ENCODE measurements around the gene GDPD2.

The GDPD2 gene

DNA sequence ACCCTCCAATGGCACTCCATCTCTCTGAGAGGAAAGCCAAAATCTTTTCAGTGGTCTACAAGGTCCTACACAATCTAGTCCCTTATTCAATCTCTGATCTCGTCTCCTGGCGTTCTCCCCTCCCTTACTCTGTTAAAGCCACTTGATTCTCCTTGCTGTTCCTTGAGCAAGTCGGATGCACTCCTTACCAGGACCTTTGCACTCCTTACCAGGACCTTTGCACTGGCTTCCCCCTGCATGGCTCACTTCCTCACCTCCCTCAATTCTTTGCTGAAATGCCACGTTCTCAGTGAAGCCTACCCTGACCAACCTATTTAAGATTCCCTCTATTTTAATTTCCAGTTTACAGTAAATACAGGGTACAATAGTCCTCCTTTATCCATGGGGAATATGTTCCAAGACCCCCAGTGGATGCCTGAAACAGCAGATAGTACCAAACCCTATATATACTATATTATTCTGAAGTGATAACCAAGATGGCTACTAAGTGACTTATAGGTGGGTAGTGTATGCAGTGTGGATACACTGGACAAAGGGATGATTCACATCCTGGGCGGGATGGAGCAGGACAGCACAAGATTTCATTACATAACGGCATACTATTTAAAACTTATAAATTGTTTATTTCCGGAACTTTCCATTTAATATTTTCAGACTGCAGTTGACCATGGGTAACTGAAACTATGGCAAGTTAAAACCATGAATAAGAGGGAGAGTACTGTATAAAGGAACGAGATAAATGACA, 15.0 kb downstream of the GDPD2 start:
- DNase-seq (ENCODE audit: low spot score): no peak

DNA sequence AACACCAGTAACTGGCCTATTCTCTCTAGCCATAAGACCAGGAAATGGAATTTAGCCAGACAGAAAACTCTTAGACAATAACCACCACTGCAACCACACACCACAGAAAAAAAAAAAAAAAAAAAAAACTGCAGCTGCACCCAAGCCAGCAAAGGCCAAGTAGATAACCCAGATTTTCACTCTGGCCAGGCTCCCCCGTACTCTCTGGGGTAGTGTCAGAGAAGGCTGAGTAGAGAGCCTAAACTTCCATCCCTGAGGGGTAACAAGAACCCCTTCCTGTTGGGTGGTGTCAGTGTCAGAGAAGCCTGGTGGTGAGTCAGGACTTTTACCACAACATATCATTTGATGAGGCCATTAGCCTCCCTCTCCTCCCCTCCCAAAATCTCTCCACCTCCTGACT, 15.9 kb downstream of the GDPD2 start:
- DNase-seq (ENCODE audit: low spot score): no peak

DNA sequence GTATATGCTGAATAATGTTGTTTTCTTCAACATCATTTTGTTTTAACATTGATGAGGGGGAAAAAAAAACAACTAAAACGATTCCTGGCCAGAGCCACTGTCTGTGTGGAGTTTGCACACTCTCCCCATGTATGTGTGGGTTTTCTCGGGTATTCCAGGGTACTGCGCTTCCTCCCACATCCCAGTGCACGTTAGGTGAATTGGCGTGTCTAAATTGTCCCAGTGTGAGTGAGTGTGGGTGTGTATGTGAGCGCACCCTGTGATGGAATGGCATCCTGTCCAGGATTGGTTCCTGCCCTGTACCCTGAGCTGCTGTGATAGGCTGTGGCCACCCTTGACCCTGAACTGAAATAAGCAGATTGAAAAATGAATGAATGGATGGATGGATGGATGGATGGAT, 19.1 kb downstream of the GDPD2 start:
- no peak for DNase-seq (ENCODE audit: low spot score)

GRCh38 chrX:70444326-70444945, 21.3 kb downstream of the GDPD2 start, which contains the start of gene DLG3:
DLG3 (plus strand) TSS chrX:70444835; CDS start chrX:70445202, 367 bp downstream.
- DNase-seq (ENCODE audit: low spot score): peak; percentile 75

GRCh38 chrX:70444946-70445656, 22.0 kb downstream of the GDPD2 start:
- DNase-seq (ENCODE audit: low spot score): no peak

DNA sequence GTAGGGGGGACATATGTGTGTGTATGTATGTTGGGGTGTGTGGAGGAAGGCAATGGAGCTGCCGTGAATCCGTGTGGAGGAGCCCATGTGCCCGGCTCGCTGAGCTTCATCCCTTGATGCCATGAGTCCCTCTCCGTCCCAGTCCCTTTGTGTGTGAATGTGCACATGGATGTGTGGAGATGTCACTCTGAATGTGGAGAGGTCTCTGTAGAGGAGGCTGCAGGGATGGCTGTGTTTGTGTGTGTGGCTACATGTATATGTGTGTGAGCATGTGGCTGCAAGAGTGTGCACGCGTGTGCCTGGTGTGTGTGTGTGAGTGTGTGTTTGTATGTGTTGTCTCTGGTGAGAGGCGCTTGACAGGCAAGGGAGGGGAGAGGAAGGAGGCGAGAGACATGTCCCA, 22.8 kb downstream of the GDPD2 start:
- DNase-seq (ENCODE audit: low spot score): no peak

- DNase-seq (ENCODE audit: low spot score): no peak
Measured at GRCh38 chrX:70446380-70447350, 23.6 kb downstream of the GDPD2 start.

DNA sequence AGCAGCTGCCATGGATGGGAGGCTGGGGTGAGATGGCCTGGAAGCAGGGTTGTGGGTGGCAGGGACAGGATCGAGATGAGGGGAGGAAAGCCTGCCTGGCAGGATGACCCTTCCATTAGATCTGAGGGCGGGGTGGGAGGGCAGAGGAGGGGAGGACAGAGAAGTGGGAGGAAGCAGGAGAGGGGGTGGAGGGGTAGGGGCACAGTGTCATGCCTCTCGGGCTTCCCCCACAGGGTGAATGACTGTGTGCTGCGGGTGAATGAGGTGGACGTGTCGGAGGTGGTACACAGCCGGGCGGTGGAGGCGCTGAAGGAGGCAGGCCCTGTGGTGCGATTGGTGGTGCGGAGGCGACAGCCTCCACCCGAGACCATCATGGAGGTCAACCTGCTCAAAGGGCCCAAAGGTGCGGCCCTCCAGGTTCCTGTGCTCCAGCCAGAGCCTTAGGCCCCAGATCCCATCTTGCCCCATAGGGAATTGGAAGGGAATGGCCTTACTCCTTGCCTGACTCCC, 26.4 kb downstream of the GDPD2 start:
- no peak for DNase-seq (ENCODE audit: low spot score)

DNA sequence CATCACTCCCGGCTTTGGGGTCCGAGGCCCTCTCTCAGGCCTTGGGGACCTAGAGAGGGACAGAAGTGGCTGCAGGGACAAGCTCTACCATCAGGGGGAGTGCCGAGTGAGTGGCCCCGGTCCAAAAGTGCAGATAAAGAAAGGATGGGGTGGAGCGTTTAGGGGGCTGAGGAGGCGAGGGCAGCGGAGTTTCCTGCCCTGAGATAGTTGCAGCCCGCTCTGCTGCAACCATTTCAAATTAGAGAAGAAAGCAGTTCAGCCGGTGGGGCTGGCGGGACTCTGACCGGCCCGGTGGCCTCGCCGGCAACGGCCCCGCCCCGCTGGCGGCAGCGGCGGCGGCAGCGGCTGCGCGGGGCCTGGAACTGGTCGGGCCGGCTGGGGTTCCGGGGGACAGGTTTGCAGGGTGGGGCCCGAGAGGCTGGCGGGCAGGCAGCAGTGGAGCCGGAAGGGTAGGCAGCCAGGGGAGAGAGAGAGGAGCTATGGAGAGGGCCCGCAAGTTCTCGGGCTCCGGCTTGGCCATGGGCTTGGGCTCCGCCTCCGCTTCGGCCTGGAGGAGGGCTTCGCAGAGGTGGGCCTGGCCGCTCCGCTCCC, 29.1 kb downstream of the GDPD2 start:
- peak; percentile 79 for DNase-seq (ENCODE audit: low spot score)

DNA sequence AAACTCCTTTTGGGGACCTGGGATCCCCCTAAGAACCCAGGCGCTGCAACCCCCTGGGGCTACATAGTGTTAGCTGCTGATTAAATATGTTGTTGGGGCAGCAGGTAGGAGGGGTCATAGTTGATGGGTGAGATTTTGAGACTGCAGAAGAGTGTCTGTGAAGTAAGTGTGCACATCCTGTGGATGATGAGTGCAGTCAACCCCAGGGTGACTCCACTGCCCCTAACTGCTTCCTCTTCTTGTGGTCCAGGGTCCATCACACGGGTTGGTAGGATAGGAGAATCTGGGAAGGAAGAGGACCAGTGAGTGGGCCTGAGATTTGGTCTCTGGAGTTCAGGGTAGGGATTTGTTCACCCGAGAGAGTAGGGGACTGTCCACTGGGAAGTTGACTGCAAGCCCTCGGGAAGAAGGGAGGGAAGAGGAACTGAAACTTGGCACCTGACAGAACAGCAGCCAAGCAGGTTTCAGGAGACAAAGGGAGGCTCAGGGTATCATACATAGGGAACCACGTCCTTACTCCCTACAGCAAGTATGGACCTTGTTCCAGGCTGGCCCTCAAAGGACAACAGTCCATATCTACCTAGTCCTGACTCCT, 30.0 kb downstream of the GDPD2 start:
- no peak for DNase-seq (ENCODE audit: low spot score)

GRCh38 chrX:70454441-70455365, 31.6 kb downstream of the GDPD2 start:
- DNase-seq (ENCODE audit: low spot score): peak; percentile 66

DNA sequence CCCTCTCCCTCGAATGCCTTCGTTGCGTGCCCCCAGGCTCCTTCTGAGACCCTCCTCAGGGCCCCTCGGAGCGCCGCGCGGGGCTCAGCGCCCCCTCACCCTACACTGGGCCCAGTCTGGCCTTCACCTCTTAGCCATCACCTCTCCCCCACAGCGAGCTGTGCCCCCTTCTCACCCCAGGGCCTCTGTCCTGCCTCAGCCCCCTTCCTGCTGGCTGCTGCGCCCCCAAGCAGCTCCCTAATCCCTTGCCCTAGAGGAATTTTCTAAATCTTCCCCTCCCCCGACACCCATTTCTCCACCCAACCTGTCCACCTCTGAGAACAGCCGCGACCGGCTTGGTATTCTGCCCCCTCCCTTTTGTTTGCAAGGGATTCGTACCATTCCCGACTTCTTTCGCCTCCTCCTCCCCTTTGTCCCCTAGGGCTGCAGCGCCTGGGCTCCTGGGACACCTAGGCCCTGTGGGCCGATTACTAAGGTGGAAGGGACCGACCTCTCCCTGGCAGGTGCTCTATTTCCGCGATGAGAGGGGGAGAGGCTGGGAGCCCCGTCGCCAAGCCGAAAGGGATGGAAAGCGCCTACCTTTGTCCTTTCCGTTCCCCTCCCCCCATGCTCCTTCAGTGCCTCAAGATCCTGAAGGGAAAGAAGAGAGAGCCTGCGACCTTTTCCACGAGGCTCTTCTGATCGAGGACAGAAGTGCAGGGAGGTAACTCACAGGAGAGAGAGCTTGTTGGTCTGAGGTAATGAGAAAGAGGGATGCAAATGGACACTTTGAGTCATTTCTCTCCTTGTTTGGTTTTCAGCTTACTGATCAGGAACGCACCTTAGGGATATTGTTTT, 32.5 kb downstream of the GDPD2 start:
- DNase-seq (ENCODE audit: low spot score): no peak

DNA sequence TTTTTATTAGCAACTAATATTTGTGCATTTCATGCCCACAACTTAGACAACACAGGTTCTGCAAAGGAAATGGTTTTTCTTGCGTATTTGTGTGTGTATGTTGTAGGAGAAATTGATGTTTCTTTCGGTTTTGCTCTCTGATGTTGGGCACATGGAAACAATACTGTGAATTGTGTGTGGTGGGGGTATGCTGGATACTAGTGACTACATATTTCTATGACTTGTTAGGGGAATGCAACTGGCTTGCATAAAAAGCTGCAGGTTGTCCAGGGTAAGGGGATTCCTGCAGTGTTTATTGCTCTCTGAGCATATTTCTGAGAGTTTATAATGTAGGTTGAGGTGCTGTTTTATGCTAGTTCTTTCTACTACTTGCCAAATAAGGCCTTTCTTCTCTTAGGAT, 33.1 kb downstream of the GDPD2 start:
- no peak for DNase-seq (ENCODE audit: low spot score)

DNA sequence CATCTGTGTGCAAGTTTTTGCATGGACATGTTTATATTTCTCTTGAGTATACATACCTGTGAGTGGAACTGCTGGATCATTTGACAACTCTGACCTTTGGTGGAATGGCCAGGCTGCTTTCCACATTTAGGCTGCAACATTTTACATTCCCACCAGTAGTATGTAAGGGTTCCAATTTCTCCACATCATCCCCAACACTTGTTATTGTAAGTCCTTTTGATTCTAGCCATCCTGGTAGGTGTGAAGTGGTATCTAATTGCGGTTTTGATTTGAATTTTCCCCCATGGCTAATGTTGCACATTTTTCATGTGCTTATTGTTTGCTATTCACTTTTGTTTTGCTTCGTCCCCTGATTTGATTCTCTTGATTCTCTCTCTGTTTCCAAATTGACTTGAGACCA, 37.9 kb downstream of the GDPD2 start:
- no peak for DNase-seq (ENCODE audit: low spot score)

- no peak for DNase-seq (ENCODE audit: low spot score)
Measured at GRCh38 chrX:70464051-70464450, 40.9 kb downstream of the GDPD2 start.

DNA sequence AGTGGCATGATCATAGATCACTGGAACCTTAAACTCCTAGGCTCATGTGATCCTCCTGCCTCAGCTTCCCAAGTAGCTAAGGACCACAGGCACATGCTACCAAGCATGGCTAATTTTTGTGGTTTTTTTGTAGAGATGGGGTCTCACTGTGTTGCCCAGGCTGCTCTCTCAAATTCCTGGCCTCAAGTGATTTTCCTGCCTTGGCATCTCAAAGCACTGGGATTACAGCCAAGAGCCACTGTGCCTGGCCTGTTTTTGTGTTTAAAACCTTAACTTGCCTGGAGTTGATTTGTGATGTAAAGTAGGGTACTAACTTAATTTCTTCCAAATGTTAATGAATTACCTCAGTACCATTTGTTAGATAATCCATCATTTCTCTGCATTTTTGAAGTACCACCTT, 43.9 kb downstream of the GDPD2 start:
- no peak for DNase-seq (ENCODE audit: low spot score)

DNA sequence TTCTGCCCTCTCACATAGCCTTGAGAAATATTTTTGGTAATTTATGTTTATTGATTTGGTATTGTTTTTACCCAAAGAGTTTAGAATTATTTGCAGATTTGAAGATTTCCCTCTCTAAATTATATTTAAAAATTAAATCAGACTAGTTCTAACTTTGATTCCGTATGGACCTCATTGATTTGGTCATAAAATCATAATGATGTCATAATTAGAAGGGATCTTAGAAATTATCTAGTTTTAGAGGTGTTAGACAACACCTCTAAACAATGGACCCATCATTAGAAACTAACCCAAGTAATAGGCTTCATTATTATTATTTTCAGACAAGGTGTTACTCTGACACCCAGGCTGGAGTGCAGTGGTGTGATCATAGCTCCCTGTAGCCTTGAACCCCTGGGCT, 45.6 kb downstream of the GDPD2 start:
- DNase-seq (ENCODE audit: low spot score): no peak

DNA sequence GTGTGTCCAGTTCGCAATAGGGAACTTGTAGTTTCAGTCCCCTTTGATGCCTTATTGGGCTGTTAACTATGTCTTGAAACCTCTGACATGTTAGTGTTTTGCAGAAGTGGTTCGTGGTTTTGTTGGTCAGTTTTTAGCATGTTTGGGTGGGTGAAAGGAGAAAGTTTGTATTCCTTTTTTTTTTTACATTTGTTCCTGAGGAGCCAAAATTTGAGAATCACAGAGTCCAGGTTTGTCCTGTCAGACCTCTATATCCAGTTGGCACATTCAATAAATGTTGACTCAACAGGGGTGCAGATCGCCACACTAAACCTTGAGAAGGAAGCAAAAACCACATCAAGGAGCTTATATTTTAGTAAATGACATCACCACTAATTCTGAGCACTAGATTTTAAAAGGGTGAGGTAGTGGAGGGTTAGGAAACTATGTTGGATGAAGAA, 47.8 kb downstream of the GDPD2 start:
- DNase-seq (ENCODE audit: low spot score): no peak

All from GM03348 (cell line).